Parathyroid adenoma (tissue), 2 donors: Measurements from ENCODE around the gene GARIN1A.
"Not testable (repeated sequence)": the region's sequence is repeated elsewhere in the genome, so short reads cannot be mapped to it uniquely, and the experiment has no call there.

Source experiments
- H2AFZ ChIP-seq: fragments of 300-600 bp; sonication (generic); one replicate; pipeline ENCODE4 v1.7.0; 2017; ENCODE audit warnings: antibody characterized with exemption, mild to moderate bottlenecking
- H3K27ac ChIP-seq: fragments of 300-600 bp; sonication (generic); one replicate; pipeline ENCODE4 v1.7.0; 2017
- H3K27me3 ChIP-seq: fragments of 300-600 bp; sonication (generic); one replicate; pipeline ENCODE4 v1.7.0; 2017; ENCODE audit warnings: low read length; ENCODE audit not compliant: control insufficient read depth, insufficient read depth
- H3K36me3 ChIP-seq: fragments of 300-600 bp; sonication (generic); one replicate; pipeline ENCODE4 v1.7.0; 2017; ENCODE audit warnings: low read length; ENCODE audit not compliant: control insufficient read depth, insufficient read depth
- H3K4me1 ChIP-seq: fragments of 300-600 bp; sonication (generic); one replicate; pipeline ENCODE4 v1.7.0; 2017; ENCODE audit warnings: control low read depth
- H3K4me2 ChIP-seq: fragments of 300-600 bp; sonication (generic); one replicate; pipeline ENCODE4 v1.7.0; 2017; ENCODE audit warnings: low read length
- H3K4me3 ChIP-seq: fragments of 300-600 bp; sonication (generic); one replicate; pipeline ENCODE4 v1.7.0; 2017; ENCODE audit warnings: low read depth, low read length
- H3K79me2 ChIP-seq: fragments of 300-600 bp; sonication (generic); one replicate; pipeline ENCODE4 v1.7.0; 2017; ENCODE audit warnings: control low read depth
- H3K9ac ChIP-seq: fragments of 300-600 bp; sonication (generic); one replicate; pipeline ENCODE4 v1.7.0; 2017; ENCODE audit warnings: mild to moderate bottlenecking
- H3K9me3 ChIP-seq: fragments of 300-600 bp; sonication (generic); one replicate; pipeline ENCODE4 v1.7.0; 2017; ENCODE audit warnings: low read length; ENCODE audit not compliant: control insufficient read depth
- CTCF ChIP-seq: fragments of 300-600 bp; sonication (generic); IDR thresholded peaks from one replicate; pipeline ENCODE4 v1.7.0; 2017; ENCODE audit warnings: antibody characterized with exemption, mild to moderate bottlenecking
- donor health status: primary hyperparathyroidism.

GARIN1A gene

DNA sequence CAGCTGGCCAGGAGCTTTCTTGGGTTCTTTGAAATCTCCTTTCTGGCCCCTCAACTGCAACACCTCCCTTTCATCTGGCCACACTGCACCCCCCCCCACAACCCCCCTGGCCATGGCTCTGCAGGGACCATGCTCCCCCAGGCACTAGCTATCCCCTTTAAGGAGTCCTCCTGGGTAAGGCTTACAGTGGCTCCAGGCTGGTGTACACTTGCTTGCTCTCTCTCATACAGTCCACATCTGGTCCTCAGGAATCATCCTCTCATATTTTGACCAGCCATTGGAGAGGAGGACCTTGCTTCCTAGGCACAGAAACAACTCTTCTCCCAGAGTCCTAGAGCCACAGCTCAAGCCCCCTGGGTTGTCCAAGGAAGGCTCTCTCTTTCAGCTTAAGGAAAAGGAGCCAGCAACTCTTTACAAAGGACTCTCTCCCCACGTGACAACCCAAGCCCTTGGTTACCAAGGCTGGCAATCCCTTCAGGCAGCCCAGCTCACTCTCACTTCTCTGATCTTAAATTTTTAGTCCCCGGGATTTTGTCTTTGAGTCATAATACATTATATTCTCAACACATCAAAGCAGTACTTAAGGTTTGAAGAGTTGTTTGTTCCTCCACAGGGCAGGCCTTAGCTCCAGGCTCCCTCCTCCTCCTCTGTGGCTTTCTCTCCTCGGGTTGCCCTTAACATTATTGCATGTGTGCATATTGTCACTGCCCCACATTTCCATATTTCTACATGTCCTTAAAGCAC lies 9.9 kb downstream of the GARIN1A start:
- no peak for TF ChIP-seq CTCF
- no peaks in the 10 kb centered on the region for H3K79me2 ChIP-seq
- H3K4me2 ChIP-seq = no peak overlapping the region
- no peak overlapping the region for H3K27ac ChIP-seq
- no peak overlapping the region for H3K4me3 ChIP-seq
- H3K9me3 ChIP-seq = no peaks in the 10 kb centered on the region
- H3K4me1 ChIP-seq = no peaks in the 10 kb centered on the region
- H3K9ac ChIP-seq = no peak overlapping the region
- no peaks in the 10 kb centered on the region for H3K27me3 ChIP-seq
- H2AFZ ChIP-seq = no peak overlapping the region
- H3K36me3 ChIP-seq = no peaks in the 10 kb centered on the region

DNA sequence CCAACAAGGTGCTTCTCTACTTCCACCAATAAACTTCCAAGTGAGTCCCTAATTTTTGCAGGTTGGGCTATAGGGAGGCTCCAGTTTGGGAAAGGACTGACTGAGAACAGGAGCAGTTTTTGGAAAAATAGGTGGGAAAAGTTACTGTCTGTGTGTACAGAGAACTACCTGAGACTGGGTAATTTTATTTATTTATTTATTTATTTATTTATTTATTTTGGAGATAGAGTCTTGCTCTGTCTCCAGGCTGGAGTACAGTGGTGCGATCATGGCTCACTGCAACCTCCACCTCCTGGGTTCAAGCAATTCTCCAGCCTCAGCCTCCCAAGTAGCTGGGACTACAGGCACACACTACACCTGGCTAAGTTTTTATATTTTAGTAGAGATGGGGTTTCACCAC lies 11.2 kb downstream of the GARIN1A start:
- H3K4me1 ChIP-seq, H2AFZ ChIP-seq, H3K4me2 ChIP-seq, H3K9me3 ChIP-seq, H3K36me3 ChIP-seq, H3K4me3 ChIP-seq, H3K27ac ChIP-seq, H3K79me2 ChIP-seq, H3K9ac ChIP-seq, H3K27me3 ChIP-seq: not testable (repeated sequence)

DNA sequence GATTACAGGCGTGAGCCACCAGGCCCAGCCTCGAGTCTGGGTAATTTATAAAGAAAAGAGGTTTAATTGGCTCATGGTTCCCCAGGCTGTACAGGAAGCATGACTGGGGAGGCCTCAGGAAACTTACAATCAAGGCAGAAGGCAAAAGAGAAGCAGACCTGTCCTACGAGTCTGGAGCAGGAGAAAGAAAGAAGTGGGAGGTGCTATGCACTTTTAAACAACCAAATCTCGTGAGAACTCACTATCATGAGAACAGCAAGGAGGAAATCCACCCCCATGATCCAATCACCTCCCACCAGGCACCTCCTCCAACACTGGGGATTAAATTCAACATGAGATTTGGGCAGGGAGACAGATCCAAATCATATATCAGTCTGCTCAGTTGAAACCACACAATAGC lies 11.6 kb downstream of the GARIN1A start:
- H3K27me3 ChIP-seq, H3K9ac ChIP-seq, H3K79me2 ChIP-seq: not testable (repeated sequence)

GRCh38 chr7:128687131-128687530 lies 15.0 kb downstream of the GARIN1A start:
- no peaks in the 10 kb centered on the region for H3K36me3 ChIP-seq
- no peaks in the 10 kb centered on the region for H3K27me3 ChIP-seq
- H3K27ac ChIP-seq = no peak overlapping the region
- no peaks in the 10 kb centered on the region for H3K9me3 ChIP-seq
- H3K79me2 ChIP-seq = no peaks in the 10 kb centered on the region
- H3K4me1 ChIP-seq = no peaks in the 10 kb centered on the region
- H3K9ac ChIP-seq = no peak overlapping the region
- no peak overlapping the region for H2AFZ ChIP-seq
- H3K4me3 ChIP-seq = no peak overlapping the region
- H3K4me2 ChIP-seq = no peak overlapping the region
- TF ChIP-seq CTCF = no peak

More for the DNA sequence above, 11.6 kb downstream of the GARIN1A start:
- not testable (repeated sequence) for H3K27ac ChIP-seq, H3K4me1 ChIP-seq, H3K36me3 ChIP-seq, H3K9me3 ChIP-seq, H3K4me2 ChIP-seq, H3K4me3 ChIP-seq, H2AFZ ChIP-seq

DNA sequence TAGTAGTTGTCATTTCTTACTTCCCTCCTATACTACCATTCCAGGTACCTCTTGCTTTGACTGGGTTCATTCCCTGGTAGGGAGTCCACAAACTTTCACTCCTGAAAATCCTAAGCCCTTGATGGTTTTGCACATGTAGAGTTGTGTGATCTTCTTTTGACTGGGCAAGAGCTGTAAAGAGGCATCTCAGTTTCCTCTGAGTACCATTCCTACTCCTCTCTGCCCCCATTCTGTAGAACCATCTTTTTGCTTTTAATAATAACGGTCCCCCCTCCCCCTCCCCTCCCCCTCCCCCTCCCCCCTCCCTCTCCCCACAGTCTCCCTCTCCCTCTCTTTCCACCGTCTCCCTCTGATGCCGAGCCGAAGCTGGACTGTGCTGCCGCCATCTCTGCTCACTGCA lies 16.4 kb downstream of the GARIN1A start:
- TF ChIP-seq CTCF = no peak
- Histone ChIP-seq H3K4me1 (no peaks in the 10 kb centered on the region), H3K4me3 (no peak overlapping the region), H3K4me2 (no peak overlapping the region), H3K9me3 (no peaks in the 10 kb centered on the region), H3K27me3 (no peaks in the 10 kb centered on the region), H3K36me3 (no peaks in the 10 kb centered on the region), H2AFZ (no peak overlapping the region), H3K79me2 (no peaks in the 10 kb centered on the region), H3K27ac (no peak overlapping the region), H3K9ac (no peak overlapping the region)

DNA sequence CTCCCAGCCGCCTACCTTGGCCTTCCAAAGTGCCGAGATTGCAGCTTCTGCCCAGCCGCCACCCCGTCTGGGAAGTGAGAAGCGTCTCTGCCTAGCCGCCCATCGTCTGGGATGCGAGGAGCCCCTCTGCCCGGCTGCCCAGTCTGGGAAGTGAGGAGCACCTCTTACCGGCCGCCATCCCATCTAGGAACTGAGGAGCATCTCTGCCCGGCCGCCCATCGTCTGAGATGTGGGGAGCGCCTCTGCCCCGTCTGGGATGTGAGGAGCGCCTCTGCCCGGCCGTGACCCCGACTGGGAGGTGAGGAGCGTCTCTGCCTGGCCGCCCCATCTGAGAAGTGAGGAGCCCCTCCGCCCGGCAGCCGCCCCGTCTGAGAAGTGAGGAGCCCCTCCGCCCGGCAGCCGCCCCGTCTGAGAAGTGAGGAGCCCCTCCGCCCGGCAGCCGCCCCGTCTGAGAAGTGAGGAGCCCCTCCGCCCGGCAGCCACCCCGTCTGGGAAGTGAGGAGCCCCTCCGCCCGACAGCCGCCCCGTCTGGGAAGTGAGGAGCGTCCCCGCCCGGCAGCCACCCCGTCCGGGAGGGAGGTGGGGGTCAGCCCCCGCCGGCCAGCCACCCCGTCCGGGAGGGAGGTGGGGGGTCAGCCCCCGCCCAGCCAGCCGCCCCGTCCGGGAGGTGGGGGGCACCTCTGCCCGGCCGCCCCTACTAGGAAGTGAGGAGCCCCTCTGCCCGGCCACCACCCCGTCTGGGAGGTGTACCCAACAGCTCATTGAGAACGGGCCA lies 17.3 kb downstream of the GARIN1A start:
- not testable (repeated sequence) for H2AFZ ChIP-seq, H3K9me3 ChIP-seq, H3K27me3 ChIP-seq, H3K36me3 ChIP-seq, H3K27ac ChIP-seq, H3K79me2 ChIP-seq, H3K9ac ChIP-seq, H3K4me1 ChIP-seq, H3K4me2 ChIP-seq, H3K4me3 ChIP-seq
